Progenitor cell of endocrine pancreas (in vitro differentiated cells): ENCODE measurements around the gene STK17A. TPM values are rescaled to one million over a fixed set of nuclear protein-coding genes. Genes with fewer than 3 reads are reported as not detected.
A peak's percentile ranks its signal among the peaks of the same experiment; 100 is the strongest.

Experiments
- DNase-seq: peaks from one replicate; pipeline ENCODE4 v3.0.0; 2021; ENCODE audit warnings: low spot score; ENCODE audit not compliant: unreplicated experiment
- H3K27ac Mint-ChIP-seq: 2 replicates; pipeline ENCODE4 v1.8.0; 2021; ENCODE audit warnings: mild to moderate bottlenecking, moderate library complexity, mixed read lengths
- H3K27me3 Mint-ChIP-seq: 2 replicates; pipeline ENCODE4 v1.8.0; 2021; ENCODE audit warnings: mixed read lengths
- H3K36me3 Mint-ChIP-seq: 2 replicates; pipeline ENCODE4 v1.8.0; 2022; ENCODE audit warnings: mixed read lengths; ENCODE audit not compliant: insufficient read depth
- H3K4me1 Mint-ChIP-seq: 2 replicates; pipeline ENCODE4 v1.8.0; 2021; ENCODE audit warnings: low read depth, mixed read lengths
- H3K4me3 Mint-ChIP-seq: 2 replicates; pipeline ENCODE4 v1.8.0; 2021; ENCODE audit warnings: low read depth, mild to moderate bottlenecking, moderate library complexity, mixed read lengths
- H3K9me3 Mint-ChIP-seq: 2 replicates; pipeline ENCODE4 v1.8.0; 2021; ENCODE audit warnings: low read depth, mixed read lengths
- total RNA-seq: library from RNA; stranded (reverse); gene quantifications from 2 replicates; pipeline ENCODE4 v1.2.1, GENCODE V29; 2021
- TF ChIP-seq, protein P1 (sequence below): fragments of 200-600 bp; sonication (generic); IDR thresholded peaks from one replicate; pipeline ENCODE4 v1.5.0; 2021; ENCODE audit warnings: antibody characterized with exemption, mild to moderate bottlenecking; ENCODE audit not compliant: unreplicated experiment

Gene STK17A
- total RNA-seq, 1 donor from 2014 or later = 23.0 TPM

GRCh38 chr7:43642897-43643630 is 60.2 kb downstream of the STK17A start:
- H3K4me3 Mint-ChIP-seq = no peak overlapping the region
- no peaks in the 10 kb centered on the region for H3K27me3 Mint-ChIP-seq
- no peaks in the 10 kb centered on the region for H3K9me3 Mint-ChIP-seq
- peaks cover 7% of the 10 kb centered on the region for H3K4me1 Mint-ChIP-seq
- no peak for DNase-seq
- H3K27ac Mint-ChIP-seq = peak overlapping the region; percentile 75
- TF ChIP-seq, protein P1, sequence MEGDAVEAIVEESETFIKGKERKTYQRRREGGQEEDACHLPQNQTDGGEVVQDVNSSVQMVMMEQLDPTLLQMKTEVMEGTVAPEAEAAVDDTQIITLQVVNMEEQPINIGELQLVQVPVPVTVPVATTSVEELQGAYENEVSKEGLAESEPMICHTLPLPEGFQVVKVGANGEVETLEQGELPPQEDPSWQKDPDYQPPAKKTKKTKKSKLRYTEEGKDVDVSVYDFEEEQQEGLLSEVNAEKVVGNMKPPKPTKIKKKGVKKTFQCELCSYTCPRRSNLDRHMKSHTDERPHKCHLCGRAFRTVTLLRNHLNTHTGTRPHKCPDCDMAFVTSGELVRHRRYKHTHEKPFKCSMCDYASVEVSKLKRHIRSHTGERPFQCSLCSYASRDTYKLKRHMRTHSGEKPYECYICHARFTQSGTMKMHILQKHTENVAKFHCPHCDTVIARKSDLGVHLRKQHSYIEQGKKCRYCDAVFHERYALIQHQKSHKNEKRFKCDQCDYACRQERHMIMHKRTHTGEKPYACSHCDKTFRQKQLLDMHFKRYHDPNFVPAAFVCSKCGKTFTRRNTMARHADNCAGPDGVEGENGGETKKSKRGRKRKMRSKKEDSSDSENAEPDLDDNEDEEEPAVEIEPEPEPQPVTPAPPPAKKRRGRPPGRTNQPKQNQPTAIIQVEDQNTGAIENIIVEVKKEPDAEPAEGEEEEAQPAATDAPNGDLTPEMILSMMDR = no peak
- peaks cover 22% of the 10 kb centered on the region for H3K36me3 Mint-ChIP-seq

- no peaks in the 10 kb centered on the region for H3K27me3 Mint-ChIP-seq
- TF ChIP-seq, protein P1 = no peak
- H3K36me3 Mint-ChIP-seq = peaks cover 23% of the 10 kb centered on the region
- no peaks in the 10 kb centered on the region for H3K9me3 Mint-ChIP-seq
- peak overlapping the region; percentile 48 for H3K27ac Mint-ChIP-seq
- H3K4me1 Mint-ChIP-seq = peaks cover 7% of the 10 kb centered on the region
- H3K4me3 Mint-ChIP-seq = no peak overlapping the region
- no peak for DNase-seq
Measured at GRCh38 chr7:43643846-43644245, 60.9 kb downstream of the STK17A start.

DNA sequence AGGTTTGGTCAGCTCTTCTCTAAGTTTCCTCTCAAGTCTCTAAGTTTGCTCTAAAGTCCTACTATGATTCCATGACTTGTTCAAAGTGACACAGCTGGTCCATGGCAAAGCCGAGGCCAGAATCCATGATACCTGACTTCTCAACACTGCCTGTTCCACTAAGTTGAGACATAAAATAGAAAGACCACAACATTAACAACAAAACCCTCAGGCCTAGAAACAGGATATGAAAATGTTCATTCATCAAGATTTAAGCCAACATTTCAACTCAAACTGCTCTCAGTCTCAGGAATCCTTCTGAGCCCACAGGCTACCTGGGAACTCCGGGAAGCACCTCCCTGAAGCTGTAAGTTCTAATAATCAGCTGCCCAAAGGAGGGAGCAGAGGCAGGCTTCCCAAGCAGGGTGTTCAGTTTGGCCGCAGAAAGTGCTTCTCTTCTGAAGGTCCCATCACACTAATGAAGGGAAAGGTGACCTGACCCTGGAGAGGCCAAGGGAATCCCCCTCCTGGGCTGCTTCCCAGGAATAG is 62.9 kb downstream of the STK17A start:
- no peaks in the 10 kb centered on the region for H3K4me1 Mint-ChIP-seq
- peaks cover 25% of the 10 kb centered on the region for H3K36me3 Mint-ChIP-seq
- H3K9me3 Mint-ChIP-seq = no peaks in the 10 kb centered on the region
- H3K27me3 Mint-ChIP-seq = no peaks in the 10 kb centered on the region
- no peak overlapping the region for H3K4me3 Mint-ChIP-seq
- TF ChIP-seq, protein P1 = no peak
- no peak overlapping the region for H3K27ac Mint-ChIP-seq
- no peak for DNase-seq

- Mint-ChIP-seq H3K36me3 (peaks cover 28% of the 10 kb centered on the region), H3K4me1 (peaks cover 1% of the 10 kb centered on the region), H3K9me3 (no peaks in the 10 kb centered on the region), H3K4me3 (no peak overlapping the region), H3K27me3 (no peaks in the 10 kb centered on the region), H3K27ac (no peak overlapping the region)
- TF ChIP-seq, protein P1 = no peak
- DNase-seq = no peak
Measured at GRCh38 chr7:43646603-43647338, 63.9 kb downstream of the STK17A start.

DNA sequence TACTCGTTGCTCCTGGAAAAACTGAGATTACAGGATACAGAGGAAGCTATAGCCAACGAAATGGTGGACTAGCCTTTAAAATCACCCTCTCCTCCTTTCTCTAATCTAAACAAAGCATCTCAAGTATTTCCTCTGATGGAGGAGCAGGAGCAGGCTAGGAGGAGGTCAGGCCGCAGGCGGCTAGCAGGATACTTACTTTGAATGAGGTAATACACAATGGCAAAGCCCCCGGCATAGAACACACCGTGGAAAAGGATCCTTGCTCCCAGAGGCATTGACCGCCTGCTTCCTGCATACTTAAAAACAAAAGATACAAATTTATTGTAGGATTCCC is 64.4 kb downstream of the STK17A start:
- Mint-ChIP-seq H3K36me3 (peaks cover 28% of the 10 kb centered on the region), H3K27ac (no peak overlapping the region), H3K9me3 (no peaks in the 10 kb centered on the region), H3K27me3 (no peaks in the 10 kb centered on the region), H3K4me3 (no peak overlapping the region), H3K4me1 (peaks cover 1% of the 10 kb centered on the region)
- DNase-seq = no peak
- TF ChIP-seq, protein P1 = no peak
